HEK293T (cell line): Measurements from ENCODE around the gene TJAP1.

Experiments
- CTCF ChIA-PET: fragments of 350-600 bp; formaldehyde crosslinking; extraction: SDS; loops from one replicate; lab custom pipeline; 2021; ENCODE audit warnings: antibody characterized with exemption, inconsistent platforms; lab: Yijun Ruan, JAX
- POLR2A ChIA-PET: fragments of 350-600 bp; formaldehyde crosslinking; extraction: SDS; loops from one replicate; lab custom pipeline; 2020; ENCODE audit warnings: antibody characterized with exemption, inconsistent platforms; lab: Yijun Ruan, JAX
- DNase-seq: peaks from one replicate; pipeline ENCODE4 v3.0.0; 2012; ENCODE audit warnings: mixed read lengths; ENCODE audit errors: extremely low spot score
- ARNT ChIP-seq: fragments of 450-650 bp; IDR thresholded peaks from 2 replicates; pipeline ENCODE4 v1.6.1; 2017; ENCODE audit warnings: mild to moderate bottlenecking
- BHLHE40 ChIP-seq: fragments of 450-650 bp; IDR thresholded peaks from 2 replicates; pipeline ENCODE4 v1.6.1; 2016; ENCODE audit warnings: mild to moderate bottlenecking, moderate library complexity, borderline replicate concordance
- CTBP1 ChIP-seq: fragments of 450-650 bp; IDR thresholded peaks from 2 replicates; pipeline ENCODE4 v1.6.1; 2016; ENCODE audit warnings: borderline replicate concordance
- ELF4 ChIP-seq: fragments of 450-650 bp; IDR thresholded peaks from 2 replicates; pipeline ENCODE4 v1.6.1; 2017; ENCODE audit warnings: antibody characterized with exemption
- FOXA1 ChIP-seq: fragments of 450-650 bp; IDR thresholded peaks from 2 replicates; pipeline ENCODE4 v1.6.1; 2016; ENCODE audit warnings: mild to moderate bottlenecking
- FOXK2 ChIP-seq: fragments of 450-650 bp; IDR thresholded peaks from 2 replicates; pipeline ENCODE4 v1.6.1; 2016; ENCODE audit warnings: mild to moderate bottlenecking
- FOXM1 ChIP-seq: fragments of 450-650 bp; IDR thresholded peaks from 2 replicates; pipeline ENCODE4 v1.6.1; 2017; ENCODE audit warnings: mild to moderate bottlenecking, borderline replicate concordance
- HDGF ChIP-seq: fragments of 450-650 bp; IDR thresholded peaks from 2 replicates; pipeline ENCODE4 v1.6.1; 2017; ENCODE audit warnings: antibody characterized with exemption, borderline replicate concordance
- L3MBTL2 ChIP-seq: fragments of 450-650 bp; conservative IDR thresholded peaks from 2 replicates; pipeline ENCODE4 v1.6.1; 2016; ENCODE audit warnings: mild to moderate bottlenecking
- LEF1 ChIP-seq: fragments of 450-650 bp; IDR thresholded peaks from 2 replicates; pipeline ENCODE4 v1.6.1; 2017; ENCODE audit warnings: mild to moderate bottlenecking, borderline replicate concordance
- NFRKB ChIP-seq: fragments of 450-650 bp; IDR thresholded peaks from 2 replicates; pipeline ENCODE4 v1.6.1; 2016; ENCODE audit warnings: mild to moderate bottlenecking, moderate library complexity
- PKNOX1 ChIP-seq: fragments of 450-650 bp; IDR thresholded peaks from 2 replicates; pipeline ENCODE4 v1.6.1; 2016
- SP1 ChIP-seq: fragments of 450-650 bp; IDR thresholded peaks from 2 replicates; pipeline ENCODE4 v1.6.1; 2017
- SUZ12 ChIP-seq: fragments of 450-650 bp; IDR thresholded peaks from 2 replicates; pipeline ENCODE4 v1.6.1; 2016; ENCODE audit warnings: mild to moderate bottlenecking
- TARDBP ChIP-seq: fragments of 450-650 bp; IDR thresholded peaks from 2 replicates; pipeline ENCODE4 v1.6.1; 2016
- ZNF384 ChIP-seq: fragments of 450-650 bp; IDR thresholded peaks from 2 replicates; pipeline ENCODE4 v1.6.1; 2016

TJAP1 gene

GRCh38 chr6:43437700-43438099, 39.7 kb upstream of the TJAP1 start:
- ChIA-PET CTCF (interaction anchor here (1.5 kb wide), 1 partner anchor 69 kb away, joined by 3 read pairs; no protein-coding TSS in a partner anchor), POLR2A (interaction anchor here (0.8 to 3.3 kb wide), 2 partner anchors 10 to 191 kb away, joined by 3 to 18 read pairs; partner anchors contain the start of gene ABCC10)
- TF ChIP-seq PKNOX1 (no peak), L3MBTL2 (no peak)
- no peak for DNase-seq

GRCh38 chr6:43442935-43443334, 34.4 kb upstream of the TJAP1 start:
- CTCF ChIA-PET: interaction anchor here (0.6 kb wide), 1 partner anchor 30 kb away, joined by 3 read pairs; no protein-coding TSS in a partner anchor
- POLR2A ChIA-PET: interaction anchor here (1.5 kb wide), 1 partner anchor 9 kb away, joined by 5 read pairs; no protein-coding TSS in a partner anchor
- no peak for DNase-seq
- TF ChIP-seq NFRKB (no peak), FOXK2 (no peak), FOXM1 (no peak), TARDBP (no peak), LEF1 (no peak), L3MBTL2 (no peak), CTBP1 (no peak), ZNF384 (no peak), SUZ12 (no peak), SP1 (no peak), ELF4 (no peak), BHLHE40 (no peak), HDGF (no peak), ARNT (no peak), PKNOX1 (no peak)

GRCh38 chr6:43444036-43444435, 33.3 kb upstream of the TJAP1 start:
- no peak for DNase-seq
- CTCF ChIA-PET: no interaction called here
- POLR2A ChIA-PET: interaction anchor here (1.0 to 1.3 kb wide), 2 partner anchors 8 to 17 kb away, joined by 3 to 4 read pairs; partner anchors contain the start of gene ABCC10
- no peak for TF ChIP-seq BHLHE40
- TF ChIP-seq ELF4: no peak
- TF ChIP-seq NFRKB: no peak
- no peak for TF ChIP-seq L3MBTL2
- no peak for TF ChIP-seq LEF1
- no peak for TF ChIP-seq FOXA1
- TF ChIP-seq TARDBP: no peak
- no peak for TF ChIP-seq SP1
- TF ChIP-seq SUZ12: no peak
- no peak for TF ChIP-seq CTBP1
- no peak for TF ChIP-seq FOXM1
- TF ChIP-seq ZNF384: no peak
- TF ChIP-seq HDGF: no peak
- TF ChIP-seq FOXK2: no peak
- TF ChIP-seq PKNOX1: no peak
- no peak for TF ChIP-seq ARNT

- TF ChIP-seq FOXM1 (no peak), ARNT (no peak), LEF1 (no peak), ZNF384 (no peak), SP1 (no peak), CTBP1 (no peak), SUZ12 (no peak), NFRKB (no peak), FOXA1 (no peak), FOXK2 (no peak), L3MBTL2 (no peak), BHLHE40 (no peak), TARDBP (no peak), PKNOX1 (no peak), HDGF (no peak), ELF4 (no peak)
- POLR2A ChIA-PET: interaction anchor here (1.0 to 1.3 kb wide), 2 partner anchors 9 to 17 kb away, joined by 3 to 4 read pairs; partner anchors contain the start of gene ABCC10
- no peak for DNase-seq
- CTCF ChIA-PET: no interaction called here
Measured at GRCh38 chr6:43444582-43444981, 32.8 kb upstream of the TJAP1 start.

- POLR2A ChIA-PET: no interaction called here
- TF ChIP-seq ARNT: no peak
- TF ChIP-seq FOXK2: no peak
- TF ChIP-seq ELF4: no peak
- no peak for TF ChIP-seq BHLHE40
- TF ChIP-seq PKNOX1: no peak
- CTCF ChIA-PET: no interaction called here
- no peak for DNase-seq
Measured at GRCh38 chr6:43445576-43445975, 31.8 kb upstream of the TJAP1 start.

GRCh38 chr6:43447604-43448003, 29.8 kb upstream of the TJAP1 start:
- ChIA-PET POLR2A (no interaction called here), CTCF (no interaction called here)
- DNase-seq: no peak
- TF ChIP-seq ZNF384: no peak
- TF ChIP-seq FOXK2: no peak
- TF ChIP-seq ELF4: no peak
- no peak for TF ChIP-seq PKNOX1
- TF ChIP-seq TARDBP: no peak
- TF ChIP-seq L3MBTL2: no peak
- no peak for TF ChIP-seq SUZ12
- TF ChIP-seq FOXA1: no peak
